GM10847 (cell line): ENCODE data around the gene VGLL1.

Experiments
- POLR2A ChIP-seq: IDR thresholded peaks from 2 replicates; pipeline ENCODE4 v1.6.1; 2011; ENCODE audit not compliant: insufficient read length; ENCODE audit errors: extremely low read depth

Gene VGLL1

DNA sequence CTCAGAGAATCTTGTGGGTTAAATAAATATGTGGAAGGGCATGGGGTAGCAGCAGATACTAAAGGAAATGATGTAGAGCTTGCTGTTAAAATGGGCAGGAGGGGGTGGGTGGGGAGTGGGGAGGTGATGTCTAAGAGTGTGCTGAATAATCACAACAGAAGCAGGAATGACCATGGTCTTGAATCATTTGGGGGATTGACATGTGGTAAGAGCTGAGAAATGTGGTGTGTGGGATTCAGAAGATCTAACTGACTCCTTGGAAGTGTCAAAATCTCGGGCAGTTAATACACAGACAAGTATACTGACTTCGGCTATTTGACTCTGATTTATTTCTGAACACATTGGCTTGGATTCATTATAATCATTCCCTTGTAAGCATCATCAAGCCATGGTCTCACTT lies 6.8 kb downstream of the VGLL1 start:
- TF ChIP-seq POLR2A = no peak

DNA sequence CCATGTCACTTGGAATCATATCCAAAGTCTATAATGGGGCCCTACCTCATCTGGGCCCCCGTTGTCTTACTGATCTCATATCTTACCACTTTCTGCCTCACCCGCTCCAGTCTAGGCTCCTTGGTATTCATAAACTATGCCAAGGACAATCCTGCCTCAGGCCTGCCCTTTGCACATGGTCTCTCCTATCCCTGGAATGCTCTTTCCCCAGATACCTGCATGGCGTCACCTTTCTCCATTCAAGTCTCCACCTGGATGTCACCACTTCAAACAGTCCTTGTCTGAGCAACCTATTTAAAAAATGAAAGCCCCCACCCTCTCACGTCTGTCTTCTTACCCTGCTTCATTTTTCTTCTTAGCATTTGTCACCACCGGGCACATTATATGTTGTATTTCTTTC lies 8.2 kb downstream of the VGLL1 start:
- TF ChIP-seq POLR2A = no peak

DNA sequence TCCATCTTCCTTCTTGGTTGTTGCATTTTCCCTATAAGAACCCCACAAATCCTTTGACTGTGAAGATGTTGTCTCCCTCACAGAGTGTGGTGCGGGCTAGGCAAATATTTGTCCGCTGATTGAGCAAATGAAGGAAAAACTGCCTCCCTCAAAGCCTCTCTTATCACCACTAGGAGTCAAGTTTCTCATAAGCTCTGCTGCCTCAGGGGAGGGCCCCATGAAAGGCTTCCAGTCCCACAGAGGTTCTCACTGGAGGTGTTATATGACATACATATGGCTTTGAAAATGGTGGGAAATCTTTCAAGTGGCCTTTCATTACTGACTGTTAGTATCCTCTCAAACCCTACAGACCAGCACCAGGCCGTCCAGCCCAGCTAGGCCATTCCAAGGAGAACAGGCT lies 9.3 kb downstream of the VGLL1 start:
- no peak for TF ChIP-seq POLR2A

DNA sequence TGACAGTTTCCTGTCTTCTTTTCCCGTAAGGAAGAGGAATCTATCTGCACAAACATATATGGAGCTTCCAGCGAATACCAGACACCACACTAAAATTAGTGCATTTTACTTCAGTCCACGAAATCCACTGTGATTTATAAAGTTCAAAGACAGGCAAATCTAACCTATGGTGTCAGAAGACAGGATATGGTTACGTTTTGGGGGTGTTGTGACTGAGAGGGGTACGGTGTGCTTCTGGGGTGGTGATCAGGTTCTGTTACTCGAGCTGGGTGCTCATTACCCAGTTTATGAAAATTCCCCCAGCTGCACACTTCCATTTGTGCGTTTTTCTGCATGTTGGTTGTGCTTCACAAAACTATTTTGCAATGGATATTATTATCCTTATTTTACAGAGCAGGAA lies 10.3 kb downstream of the VGLL1 start:
- no peak for TF ChIP-seq POLR2A

DNA sequence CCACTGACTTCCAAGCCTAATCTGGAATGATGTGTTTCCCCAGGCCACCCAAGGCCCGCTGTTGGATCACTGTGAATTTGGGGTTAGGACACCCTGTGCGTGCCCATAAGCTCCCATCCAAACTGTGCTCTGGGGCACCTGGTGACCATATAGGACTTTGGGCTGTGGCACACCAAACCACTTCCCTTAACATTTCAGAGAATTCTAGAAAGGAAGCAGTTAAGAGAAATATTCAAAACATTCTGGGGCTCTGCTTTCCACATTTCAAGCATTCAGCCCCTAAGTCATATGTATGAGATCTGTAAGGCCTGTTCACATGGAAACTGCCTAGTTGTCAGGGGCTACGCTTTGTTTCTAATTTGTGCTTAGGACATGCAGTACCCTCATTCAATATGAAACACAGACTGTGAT lies 14.4 kb downstream of the VGLL1 start:
- TF ChIP-seq POLR2A = no peak

DNA sequence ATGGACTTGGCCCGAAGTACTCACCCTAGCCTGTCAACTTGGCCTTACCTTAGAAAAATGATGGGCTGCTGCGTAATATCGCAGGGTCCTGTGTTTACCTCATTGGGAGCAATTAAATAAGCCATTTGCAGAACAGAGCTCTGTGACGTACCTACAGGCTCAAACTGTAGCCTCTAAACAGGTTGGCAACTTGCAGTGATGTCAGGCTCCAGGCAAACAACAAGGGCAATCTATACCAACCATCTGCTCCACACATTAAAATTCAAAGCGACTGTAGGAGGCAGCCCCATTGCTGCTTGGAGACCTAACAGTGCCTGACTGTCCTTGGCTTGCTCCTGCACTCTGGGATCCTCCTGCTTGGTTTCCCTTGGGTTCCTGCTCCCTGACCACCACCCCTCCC lies 17.2 kb downstream of the VGLL1 start:
- no peak for TF ChIP-seq POLR2A

DNA sequence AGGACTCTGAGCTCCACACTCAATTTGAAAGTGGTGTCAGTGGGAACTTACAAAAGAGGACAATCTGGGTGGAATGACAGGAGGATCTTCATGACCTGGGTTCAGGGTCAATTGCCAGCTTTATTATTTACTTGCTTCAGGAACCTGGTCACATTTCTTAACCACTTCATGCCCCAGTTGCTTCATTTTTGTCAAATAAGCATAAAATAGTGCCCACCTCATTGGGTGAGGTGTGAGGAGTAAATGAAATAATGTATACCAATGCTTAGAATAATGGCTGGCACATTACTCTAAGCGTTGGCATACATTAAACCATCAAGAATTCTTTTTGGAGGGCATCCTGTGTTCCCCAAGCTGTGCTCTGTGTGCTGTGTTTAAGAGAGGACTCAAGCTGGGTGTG lies 19.4 kb downstream of the VGLL1 start:
- TF ChIP-seq POLR2A = no peak

DNA sequence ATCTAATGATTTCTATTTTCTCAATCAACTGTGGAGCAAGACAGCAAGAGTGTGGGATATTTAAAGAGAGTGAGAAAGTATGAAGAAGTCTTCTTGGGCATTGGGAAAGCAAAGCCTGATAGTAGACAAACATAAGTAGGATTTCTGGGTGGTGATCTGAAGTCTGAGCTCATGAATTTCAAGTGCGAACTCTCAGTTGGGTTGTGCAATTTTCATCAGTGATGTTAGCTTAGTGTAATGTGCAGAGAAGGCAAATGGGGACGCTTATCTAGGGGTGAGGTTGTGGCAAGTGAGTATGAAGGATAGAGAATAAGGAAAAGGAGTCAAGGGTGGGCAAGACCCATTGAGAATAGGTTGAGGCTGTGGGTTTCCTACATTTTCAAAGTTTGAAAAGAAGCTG lies 23.7 kb downstream of the VGLL1 start:
- TF ChIP-seq POLR2A = no peak

DNA sequence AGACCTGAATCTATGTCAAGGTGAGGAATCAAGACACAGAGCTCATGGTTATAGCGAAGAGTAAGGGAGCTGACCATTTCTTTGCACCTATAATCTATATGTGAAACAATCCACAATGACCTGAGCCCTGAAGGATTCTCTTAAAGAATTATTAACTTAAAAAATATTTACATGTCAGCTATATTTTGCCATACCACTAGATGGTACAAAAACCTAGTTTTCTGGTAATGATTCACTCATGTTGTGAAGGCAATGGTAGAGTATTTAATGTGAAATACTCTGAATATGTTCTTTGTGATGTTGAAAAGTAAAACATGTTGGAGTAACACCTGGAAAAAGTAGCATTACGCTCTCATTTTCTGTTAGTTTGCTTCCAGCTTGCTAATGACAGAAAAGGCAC lies 40.0 kb downstream of the VGLL1 start:
- TF ChIP-seq POLR2A = no peak

DNA sequence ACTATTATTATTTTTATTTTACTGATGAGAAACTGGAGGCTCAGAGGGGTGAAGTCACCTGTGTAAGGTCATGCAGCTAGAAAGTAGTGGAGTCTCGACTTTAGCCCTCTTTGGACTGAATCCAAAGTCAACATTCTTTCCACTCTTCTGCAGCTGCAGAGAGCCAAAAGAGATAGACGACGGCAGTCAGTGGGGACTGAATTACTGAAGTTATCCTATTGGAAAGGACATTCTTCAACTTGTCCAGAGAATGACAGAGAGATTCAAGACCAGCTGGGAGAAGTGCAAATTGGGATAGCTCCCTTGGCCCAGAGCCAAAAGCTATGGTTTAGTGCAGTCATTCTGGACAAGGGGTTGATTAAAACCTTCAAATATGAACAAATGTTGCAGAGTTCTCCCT lies 42.5 kb downstream of the VGLL1 start:
- TF ChIP-seq POLR2A = no peak

DNA sequence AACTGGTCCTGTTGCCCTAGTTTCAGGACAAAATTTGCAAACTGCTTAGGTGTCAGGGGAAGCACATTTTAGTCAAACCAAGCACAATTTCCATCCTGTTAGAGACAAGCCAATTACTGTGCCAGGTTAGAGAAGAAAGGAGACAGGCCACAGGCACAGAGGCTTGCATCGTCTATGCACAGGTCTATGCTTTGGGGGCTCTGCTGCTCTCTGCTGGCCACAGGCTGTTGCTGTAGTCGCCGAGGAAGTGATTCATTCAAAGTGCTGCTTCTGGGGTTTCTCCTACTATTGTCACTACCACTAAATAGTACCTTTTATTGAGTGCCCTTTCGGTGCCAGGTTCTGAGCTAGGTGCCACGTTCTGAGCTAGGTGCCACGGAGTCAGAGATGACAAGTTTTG lies 45.5 kb downstream of the VGLL1 start:
- no peak for TF ChIP-seq POLR2A

DNA sequence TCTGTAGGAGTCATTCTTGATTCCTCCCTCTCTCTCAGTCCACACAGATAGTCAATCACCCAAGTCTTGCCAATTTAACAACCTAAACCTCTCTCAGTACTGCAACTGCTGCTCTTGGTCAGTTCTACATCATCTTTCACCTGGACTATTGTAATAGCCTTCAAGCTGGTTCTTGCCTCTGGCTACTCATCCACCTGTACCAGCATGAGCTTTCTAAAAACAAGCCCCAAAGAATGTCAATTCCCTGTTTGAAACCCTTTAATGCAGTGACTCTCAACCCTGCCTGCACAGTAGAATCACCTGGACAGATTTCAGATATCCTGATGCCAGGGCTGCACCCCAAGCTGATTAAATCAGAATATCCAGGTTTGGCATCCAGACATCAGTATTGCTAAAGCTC lies 48.3 kb downstream of the VGLL1 start:
- TF ChIP-seq POLR2A = no peak

DNA sequence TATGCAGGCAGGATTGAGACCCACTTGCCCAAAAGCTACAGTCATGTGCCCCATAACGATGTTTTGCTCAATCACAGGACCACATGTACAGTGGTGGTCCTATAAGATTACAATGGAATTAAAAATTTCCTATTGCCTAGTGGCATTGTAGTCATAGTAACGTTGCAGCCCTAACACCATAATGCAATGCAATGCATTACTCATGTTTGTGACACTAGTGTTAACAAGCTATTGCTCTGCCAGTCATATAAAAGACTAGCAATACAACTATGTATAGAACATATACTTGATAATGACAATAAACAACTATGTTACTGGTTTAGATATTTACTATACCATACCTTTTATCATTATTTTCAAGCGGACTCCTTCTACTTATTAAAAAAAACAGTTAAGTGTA lies 50.6 kb downstream of the VGLL1 start:
- TF ChIP-seq POLR2A = no peak

DNA sequence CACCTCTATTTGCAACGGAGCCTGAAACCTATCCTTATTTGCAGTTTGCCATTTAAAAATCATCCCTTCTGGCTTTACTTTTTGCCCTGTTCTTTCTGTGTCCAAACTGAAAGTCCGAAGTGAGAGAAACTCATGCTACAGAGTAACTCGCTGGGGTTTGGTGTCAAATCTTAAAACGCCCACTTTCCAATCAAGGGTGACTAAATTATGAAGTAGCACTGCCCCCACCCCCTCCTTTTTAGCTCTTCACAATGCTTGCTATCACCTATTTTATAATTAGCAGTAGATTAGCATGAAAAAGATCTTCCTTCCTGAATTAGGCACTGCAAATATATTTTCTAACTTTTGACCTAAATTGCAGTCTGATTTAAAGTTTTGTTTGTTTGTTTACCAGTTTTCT lies 52.5 kb downstream of the VGLL1 start:
- TF ChIP-seq POLR2A = no peak

DNA sequence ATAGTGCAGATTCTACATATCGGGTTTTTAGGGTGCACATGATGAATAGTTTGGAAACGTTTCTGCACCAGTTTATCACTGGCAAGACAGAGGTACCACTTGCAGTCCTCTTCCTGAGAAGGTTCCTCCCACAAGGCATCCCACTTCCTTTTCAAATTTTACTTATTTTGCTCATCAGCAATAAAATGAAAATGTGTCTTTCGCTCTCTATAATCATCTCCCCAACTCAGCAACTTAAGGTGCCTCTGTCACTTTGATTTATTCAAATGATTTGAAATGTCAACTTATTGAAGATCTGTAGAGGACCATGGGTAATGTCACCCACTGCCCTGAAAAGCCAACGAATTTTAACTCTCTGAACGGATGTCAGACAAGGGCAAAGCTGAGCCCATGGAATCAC lies 53.2 kb downstream of the VGLL1 start:
- TF ChIP-seq POLR2A = no peak

DNA sequence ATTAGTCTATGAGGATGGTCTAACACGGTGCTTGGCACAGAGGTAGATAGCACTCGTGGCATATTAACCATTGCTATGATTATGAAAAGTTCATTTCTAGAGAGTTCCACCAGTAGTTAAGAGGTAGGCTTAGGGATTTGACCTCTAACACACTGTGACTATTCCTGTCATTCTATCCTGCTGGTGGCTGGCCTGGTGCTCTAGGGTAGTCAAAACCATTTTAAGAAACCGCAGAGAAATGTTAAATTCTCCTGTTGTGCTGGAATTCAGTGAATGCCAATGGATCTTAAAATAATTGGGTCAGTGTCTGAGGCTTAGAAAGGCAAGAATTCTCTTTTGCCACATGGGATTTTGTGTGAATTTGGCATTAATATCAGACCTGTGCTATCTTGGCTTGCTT lies 53.9 kb downstream of the VGLL1 start:
- no peak for TF ChIP-seq POLR2A

DNA sequence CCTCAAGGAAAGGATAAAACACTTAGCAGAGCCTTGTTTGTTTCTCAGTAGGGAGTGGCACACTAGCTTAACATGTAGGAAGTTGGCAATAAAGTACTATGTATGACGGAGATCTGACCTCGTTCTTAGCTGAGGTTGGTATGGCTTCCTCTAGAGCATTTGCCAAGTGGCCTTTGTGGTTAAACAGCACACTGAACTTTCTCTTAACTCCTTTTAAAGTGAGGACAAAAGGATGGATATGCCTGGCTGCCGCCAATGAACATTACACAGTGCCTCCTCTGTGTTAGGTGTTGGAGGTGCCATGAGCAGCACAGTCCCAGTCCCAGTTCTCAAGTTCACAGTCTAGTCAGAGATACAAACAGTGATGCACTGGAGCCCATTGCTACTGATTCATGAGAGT lies 54.4 kb downstream of the VGLL1 start:
- TF ChIP-seq POLR2A = no peak

DNA sequence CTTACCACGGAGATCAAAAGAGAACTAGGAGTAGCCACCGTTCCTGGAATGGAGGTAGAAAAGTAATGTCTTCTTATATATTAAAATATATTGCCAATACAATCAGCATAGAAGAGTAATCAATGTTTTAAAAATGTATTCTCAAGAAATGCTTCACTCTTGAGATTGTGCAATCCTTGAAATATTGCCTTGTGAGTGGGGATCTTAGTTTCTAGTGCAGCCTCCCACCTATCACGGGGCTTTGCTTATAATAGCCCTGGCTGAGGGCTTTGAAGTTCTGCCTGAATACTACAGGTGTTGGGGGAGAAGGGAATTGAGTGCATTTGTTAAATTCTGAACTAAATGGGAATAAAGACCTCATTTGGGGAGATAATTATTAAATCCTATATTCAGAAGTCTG lies 55.5 kb downstream of the VGLL1 start:
- no peak for TF ChIP-seq POLR2A
